ENCODE measurements around the gene ALX4.

Gene ALX4

GRCh38 chr11:44300844-44301563 is 8.9 kb downstream of the ALX4 start:
- DNase-seq, result no peak

GRCh38 chr11:44298862-44299261 is 11.1 kb downstream of the ALX4 start:
- no peak for DNase-seq

- DNase-seq, result no peak
Observed at GRCh38 chr11:44290208-44290607, 19.7 kb downstream of the ALX4 start.

GRCh38 chr11:44288133-44288526 is 21.8 kb downstream of the ALX4 start:
- no peak for DNase-seq

GRCh38 chr11:44286911-44287310 is 23.0 kb downstream of the ALX4 start:
- DNase-seq, result no peak

- peak; percentile 49 for DNase-seq
Observed at GRCh38 chr11:44286268-44286880, 23.6 kb downstream of the ALX4 start.

GRCh38 chr11:44285756-44286155 is 24.2 kb downstream of the ALX4 start:
- no peak for DNase-seq

- DNase-seq, result no peak
Observed at GRCh38 chr11:44282620-44283019, 27.3 kb downstream of the ALX4 start.

GRCh38 chr11:44281151-44281550 is 28.8 kb downstream of the ALX4 start:
- no peak for DNase-seq

GRCh38 chr11:44280257-44280656 is 29.7 kb downstream of the ALX4 start:
- no peak for DNase-seq

- no peak for DNase-seq
Observed at GRCh38 chr11:44279483-44279882, 30.5 kb downstream of the ALX4 start.

- no peak for DNase-seq
Observed at GRCh38 chr11:44277196-44278090, 32.5 kb downstream of the ALX4 start.

- DNase-seq, result no peak
Observed at GRCh38 chr11:44275961-44276550, 33.9 kb downstream of the ALX4 start.

GRCh38 chr11:44275241-44275640 is 34.7 kb downstream of the ALX4 start:
- no peak for DNase-seq

GRCh38 chr11:44274404-44274803 is 35.5 kb downstream of the ALX4 start:
- no peak for DNase-seq

GRCh38 chr11:44271286-44271685 is 38.7 kb downstream of the ALX4 start:
- DNase-seq, result no peak

GRCh38 chr11:44270403-44271273 is 39.3 kb downstream of the ALX4 start:
- no peak for DNase-seq

- DNase-seq, result no peak
Observed at GRCh38 chr11:44269369-44270351, 40.3 kb downstream of the ALX4 start.

GRCh38 chr11:44268614-44269080 is 41.3 kb downstream of the ALX4 start:
- no peak for DNase-seq

- DNase-seq, result no peak
Observed at GRCh38 chr11:44267750-44268613, 42.0 kb downstream of the ALX4 start.

Measured in activated naive CD4-positive, alpha-beta T cell treated with anti-CD3 and anti-CD28 coated beads, Interleukin-2, amount 50 U/mL, for 16 hours (primary cell).